Fibroblast of lung (primary cell): ENCODE measurements around the gene CACNG7. TPM values are rescaled to one million over a fixed set of nuclear protein-coding genes. Genes with fewer than 3 reads are reported as not detected.

Source experiments
- DNase-seq, 2 donors: peaks; one replicate each; pipeline versions ENCODE4 v3.0.0 to v3.0.0-alpha.2; 2010; ENCODE audit warnings: low read depth in 2 of 2
- H2AFZ ChIP-seq: 2 replicates; pipeline ENCODE4 v1.5.1; 2012; ENCODE audit warnings: low read length, control low read depth, inconsistent platforms
- H3K27ac ChIP-seq: 2 replicates; pipeline ENCODE4 v1.5.1; 2011; ENCODE audit warnings: low read length, control low read depth; ENCODE audit not compliant: insufficient read depth
- H3K27me3 ChIP-seq: 2 replicates; pipeline ENCODE4 v1.5.1; 2011; ENCODE audit warnings: mild to moderate bottlenecking, low read length; ENCODE audit not compliant: control insufficient read depth, insufficient read depth
- H3K36me3 ChIP-seq: 2 replicates; pipeline ENCODE4 v1.5.1; 2011; ENCODE audit warnings: low read length; ENCODE audit not compliant: control insufficient read depth, insufficient read depth
- H3K4me1 ChIP-seq: 2 replicates; pipeline ENCODE4 v1.5.1; 2011; ENCODE audit warnings: low read length; ENCODE audit not compliant: control insufficient read depth, insufficient read depth; ENCODE audit errors: extremely low read depth
- H3K4me2 ChIP-seq: 2 replicates; pipeline ENCODE4 v1.5.1; 2011; ENCODE audit warnings: low read length, control low read depth; ENCODE audit not compliant: insufficient read depth; ENCODE audit errors: extremely low read depth
- H3K4me3 ChIP-seq, 4 experiments: fragments of 200-600 bp in 1 of 4; sonication (generic) in 1 of 4; replicated peaks in 1 of 4; 2 replicates each; pipeline ENCODE4 v1.5.1; 2011 to 2016; ENCODE audit warnings: low read length in 4 of 4, low read depth in 3 of 4, mild to moderate bottlenecking in 3 of 4, control low read depth in 2 of 4, inconsistent platforms in 1 of 4, mixed read lengths in 1 of 4; ENCODE audit not compliant: insufficient read depth in 1 of 4; ENCODE audit errors: control extremely low read depth in 1 of 4
- H3K79me2 ChIP-seq: 2 replicates; pipeline ENCODE4 v1.5.1; 2012; ENCODE audit warnings: mild to moderate bottlenecking, low read length, inconsistent platforms; ENCODE audit not compliant: control insufficient read depth, insufficient read depth
- H3K9ac ChIP-seq: 2 replicates; pipeline ENCODE4 v1.5.1; 2011; ENCODE audit warnings: mild to moderate bottlenecking, low read length, control low read depth; ENCODE audit not compliant: insufficient read depth
- H3K9me3 ChIP-seq: 2 replicates; pipeline ENCODE4 v1.5.1; 2012; ENCODE audit warnings: low read depth, low read length; ENCODE audit not compliant: control insufficient read depth, insufficient read depth
- H4K20me1 ChIP-seq: 2 replicates; pipeline ENCODE4 v1.5.1; 2011; ENCODE audit warnings: low read length; ENCODE audit not compliant: control insufficient read depth, insufficient read depth; ENCODE audit errors: extremely low read depth
- CTCF ChIP-seq, 2 donors: IDR thresholded peaks in 1 of 2; conservative IDR thresholded peaks in 1 of 2; 1 replicate in 1 of 2; 2 replicates in 1 of 2; pipeline ENCODE4 v1.5.1; 2011 to 2012; ENCODE audit warnings: low read length in 2 of 2, control low read depth in 1 of 2, inconsistent platforms in 1 of 2, low read depth in 1 of 2, mild to moderate bottlenecking in 1 of 2
- EZH2 ChIP-seq: IDR thresholded peaks from 2 replicates; pipeline ENCODE4 v1.5.1; 2012; ENCODE audit warnings: low read length, control low read depth, mild to moderate bottlenecking; ENCODE audit errors: missing control alignments
- polyA plus RNA-seq, 2 donors: library from polyadenylated mRNA; depleted of rRNA in 1 of 2; stranded (reverse) in 1 of 2; unstranded in 1 of 2; fragments of >200 nt; gene quantifications; 2 replicates each; pipeline ENCODE4 v1.2.1, GENCODE V29; 2011 to 2012; ENCODE audit warnings: missing spikeins in 1 of 2
- total RNA-seq: library from RNA; depleted of rRNA; stranded (reverse); fragments of >200 nt; gene quantifications from 2 replicates; pipeline ENCODE4 v1.2.1, GENCODE V29; 2014

Gene CACNG7
- total and polyA plus RNA-seq, 2 donors (not counting 1 experiment from before 2014, with no cell fraction given), result 0.17 to 0.68 TPM

GRCh38 chr19:53885036-53885435, 24.0 kb upstream of the CACNG7 start:
- peaks cover 2% of the 10 kb centered on the region for H3K4me1 ChIP-seq
- no peak overlapping the region for H3K27ac ChIP-seq
- H3K4me2 ChIP-seq, result no peak overlapping the region
- H3K36me3 ChIP-seq, result no peaks in the 10 kb centered on the region
- H2AFZ ChIP-seq, result no peak overlapping the region
- H4K20me1 ChIP-seq, result no peaks in the 10 kb centered on the region
- no peak for TF ChIP-seq EZH2
- H3K79me2 ChIP-seq, result no peaks in the 10 kb centered on the region
- H3K9me3 ChIP-seq, result no peaks in the 10 kb centered on the region
- DNase-seq, result no peak
- peaks cover 42% of the 10 kb centered on the region for H3K27me3 ChIP-seq
- no peak overlapping the region for H3K9ac ChIP-seq
- no peak overlapping the region for H3K4me3 ChIP-seq

- no peak overlapping the region for H3K9ac ChIP-seq
- H4K20me1 ChIP-seq, result no peaks in the 10 kb centered on the region
- no peak overlapping the region for H3K27ac ChIP-seq
- H3K4me2 ChIP-seq, result no peak overlapping the region
- no peaks in the 10 kb centered on the region for H3K4me1 ChIP-seq
- H3K4me3 ChIP-seq, result no peak overlapping the region
- no peak for DNase-seq
- no peak overlapping the region for H2AFZ ChIP-seq
- no peaks in the 10 kb centered on the region for H3K36me3 ChIP-seq
- H3K79me2 ChIP-seq, result no peaks in the 10 kb centered on the region
- TF ChIP-seq CTCF (conservative IDR thresholded peaks at IDR 0.05 in 1 of 2, IDR thresholded peaks at IDR 0.05 in 1 of 2; ENCODE audit: low read depth in 1 of 2, low read length in 2 of 2), result no peak
- no peak for TF ChIP-seq EZH2
- H3K27me3 ChIP-seq, result no peaks in the 10 kb centered on the region
- no peaks in the 10 kb centered on the region for H3K9me3 ChIP-seq
Observed at GRCh38 chr19:53892301-53892980, 16.6 kb upstream of the CACNG7 start.

GRCh38 chr19:53892981-53893325, 16.1 kb upstream of the CACNG7 start:
- no peak overlapping the region for H3K4me3 ChIP-seq
- no peaks in the 10 kb centered on the region for H3K4me1 ChIP-seq
- H4K20me1 ChIP-seq, result no peaks in the 10 kb centered on the region
- TF ChIP-seq CTCF (conservative IDR thresholded peaks at IDR 0.05 in 1 of 2, IDR thresholded peaks at IDR 0.05 in 1 of 2; ENCODE audit: low read depth in 1 of 2, low read length in 2 of 2) (no peak), EZH2 (no peak)
- no peak overlapping the region for H3K9ac ChIP-seq
- H3K79me2 ChIP-seq, result no peaks in the 10 kb centered on the region
- no peak overlapping the region for H3K4me2 ChIP-seq
- DNase-seq, result no peak
- no peak overlapping the region for H3K27ac ChIP-seq
- H3K27me3 ChIP-seq, result no peaks in the 10 kb centered on the region
- H2AFZ ChIP-seq, result no peak overlapping the region
- H3K36me3 ChIP-seq, result no peaks in the 10 kb centered on the region
- H3K9me3 ChIP-seq, result no peaks in the 10 kb centered on the region
